SU-DHL-6 (cell line): Measurements from ENCODE around the gene LY6G6C.

ENCODE experiments used
- H2AFZ ChIP-seq: fragments of 200-600 bp; sonication (generic); 2 replicates; pipeline ENCODE4 v1.6.1; 2014; ENCODE audit warnings: low read depth, mild to moderate bottlenecking, moderate library complexity, mixed read lengths, antibody characterized with exemption, low read length; ENCODE audit not compliant: severe bottlenecking
- H3F3A ChIP-seq: fragments of 200-600 bp; shearing (Covaris generic); 2 replicates; pipeline ENCODE4 v1.6.0; 2016; ENCODE audit warnings: antibody characterized with exemption, mild to moderate bottlenecking; ENCODE audit not compliant: insufficient read depth
- H3K27ac ChIP-seq: fragments of 200-600 bp; sonication (generic); 2 replicates; pipeline ENCODE4 v1.5.1; 2016; ENCODE audit warnings: low read depth, mild to moderate bottlenecking, low read length, moderate library complexity, mixed read lengths
- H3K27me3 ChIP-seq: fragments of 200-600 bp; sonication (generic), shearing (Covaris generic); 2 replicates; pipeline ENCODE4 v1.6.0; 2014; ENCODE audit warnings: mild to moderate bottlenecking, low read length
- H3K36me3 ChIP-seq: fragments of 200-600 bp; sonication (generic); 2 replicates; pipeline ENCODE4 v1.6.1; 2014; ENCODE audit warnings: mild to moderate bottlenecking, low read length, mixed read lengths
- H3K4me2 ChIP-seq: fragments of 300-600, 200-600 bp; shearing (Covaris generic), sonication (generic); 2 replicates; pipeline ENCODE4 v1.6.0; 2014; ENCODE audit warnings: low read length, low read depth, mild to moderate bottlenecking; ENCODE audit not compliant: poor library complexity, severe bottlenecking
- H3K4me3 ChIP-seq: fragments of 200-600 bp; sonication (generic); 2 replicates; pipeline ENCODE4 v1.5.1; 2014; ENCODE audit warnings: antibody characterized with exemption, low read length, mild to moderate bottlenecking, mixed read lengths; ENCODE audit not compliant: insufficient read depth, poor library complexity, severe bottlenecking
- H3K79me2 ChIP-seq: fragments of 200-600 bp; sonication (generic); 2 replicates; pipeline ENCODE4 v1.6.1; 2014; ENCODE audit warnings: mild to moderate bottlenecking, low read length, moderate library complexity; ENCODE audit not compliant: insufficient read depth
- H3K9ac ChIP-seq: fragments of 200-600 bp; sonication (generic); 2 replicates; pipeline ENCODE4 v1.7.0; 2014; ENCODE audit warnings: mild to moderate bottlenecking, low read length
- H3K9me2 ChIP-seq: fragments of 200-600 bp; sonication (generic); replicated peaks from 2 replicates; pipeline ENCODE4 v1.6.1; 2014; ENCODE audit warnings: low read length; ENCODE audit not compliant: insufficient read depth
- H3K9me3 ChIP-seq: fragments of 200-600 bp; sonication (generic); 2 replicates; pipeline ENCODE4 v1.6.1; 2014; ENCODE audit warnings: low read length, mixed read lengths; ENCODE audit not compliant: insufficient read depth
- H4K20me1 ChIP-seq: fragments of 200-600 bp; sonication (generic); 2 replicates; pipeline ENCODE4 v1.6.1; 2014; ENCODE audit warnings: low read depth, mild to moderate bottlenecking, antibody characterized with exemption, low read length, moderate library complexity, mixed read lengths
- CTCF ChIP-seq: fragments of 200-600 bp; sonication (generic); IDR thresholded peaks from one replicate; pipeline ENCODE4 v1.5.1; 2017; ENCODE audit warnings: antibody characterized with exemption, mild to moderate bottlenecking, low read length, moderate library complexity; ENCODE audit not compliant: insufficient read depth, poor library complexity, severe bottlenecking
- EZH2phosphoT487 ChIP-seq: fragments of 200-600 bp; sonication (generic), shearing (Covaris generic); conservative IDR thresholded peaks from 2 replicates; pipeline ENCODE4 v1.6.1; 2018; ENCODE audit warnings: mild to moderate bottlenecking, antibody characterized with exemption, low read length, moderate library complexity, mixed read lengths

The LY6G6C gene

GRCh38 chr6:31676904-31677303 is 44.6 kb downstream of the LY6G6C start:
- no peak overlapping the region for H3K27ac ChIP-seq
- no peaks in the 10 kb centered on the region for H3K9me2 ChIP-seq
- no peaks in the 10 kb centered on the region for H3K9me3 ChIP-seq
- no peak overlapping the region for H3K4me3 ChIP-seq
- no peak for TF ChIP-seq EZH2phosphoT487
- TF ChIP-seq CTCF, result no peak
- H3K9ac ChIP-seq, result no peak overlapping the region
- H3K4me2 ChIP-seq, result no peak overlapping the region
- H3K79me2 ChIP-seq, result no peaks in the 10 kb centered on the region
- no peaks in the 10 kb centered on the region for H3K36me3 ChIP-seq
- H2AFZ ChIP-seq, result no peak overlapping the region
- no peaks in the 10 kb centered on the region for H3K27me3 ChIP-seq
- peaks cover 14% of the 10 kb centered on the region; the same call in 1 of the 2 replicates for H3F3A ChIP-seq
- H4K20me1 ChIP-seq, result no peaks in the 10 kb centered on the region

- H3F3A ChIP-seq, result peaks cover 14% of the 10 kb centered on the region; the same call in 1 of the 2 replicates
- H3K9me2 ChIP-seq, result no peaks in the 10 kb centered on the region
- no peak overlapping the region for H3K9ac ChIP-seq
- H3K4me3 ChIP-seq, result no peak overlapping the region
- H2AFZ ChIP-seq, result no peak overlapping the region
- H3K79me2 ChIP-seq, result no peaks in the 10 kb centered on the region
- TF ChIP-seq CTCF (no peak), EZH2phosphoT487 (no peak)
- H3K27ac ChIP-seq, result no peak overlapping the region
- no peak overlapping the region for H3K4me2 ChIP-seq
- H3K27me3 ChIP-seq, result no peaks in the 10 kb centered on the region
- H4K20me1 ChIP-seq, result no peaks in the 10 kb centered on the region
- H3K36me3 ChIP-seq, result no peaks in the 10 kb centered on the region
- H3K9me3 ChIP-seq, result no peaks in the 10 kb centered on the region
Observed at GRCh38 chr6:31676322-31676903, 45.1 kb downstream of the LY6G6C start.

DNA sequence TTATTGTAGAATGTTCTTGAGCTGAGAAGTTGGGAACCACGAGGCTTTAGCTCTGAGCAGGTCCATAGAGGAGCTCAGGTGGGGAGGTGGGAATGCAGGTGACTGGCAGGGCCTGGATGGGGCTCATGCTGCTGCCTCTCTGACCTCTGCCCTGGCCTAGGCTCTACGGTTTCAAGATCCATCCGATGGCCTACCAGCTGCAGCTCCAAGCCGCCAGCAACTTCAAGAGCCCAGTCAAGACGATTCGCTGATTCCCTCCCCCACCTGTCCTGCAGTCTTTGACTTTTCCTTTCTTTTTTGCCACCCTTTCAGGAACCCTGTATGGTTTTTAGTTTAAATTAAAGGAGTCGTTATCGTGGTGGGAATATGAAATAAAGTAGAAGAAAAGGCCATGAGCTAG is 51.9 kb downstream of the LY6G6C start, which contains the start of gene LY6G5B:
Gene LY6G5B (plus strand): TSS at position 301 of the 400 bp plus-strand sequence. CDS start 975 bp downstream, outside the sequence.
- Histone ChIP-seq H3K4me2 (no peak within 1 kb of the TSS), H3F3A (peaks cover 10% of the 10 kb centered on the region), H3K27me3 (no peaks in the 10 kb centered on the region), H3K27ac (no peak within 1 kb of the TSS), H2AFZ (no peak within 1 kb of the TSS), H3K9ac (no peak within 1 kb of the TSS), H3K9me2 (no peaks in the 10 kb centered on the region), H3K36me3 (peaks cover 28% of the 10 kb centered on the region), H3K9me3 (no peaks in the 10 kb centered on the region), H3K4me3 (no peak within 1 kb of the TSS), H3K79me2 (peaks cover 28% of the 10 kb centered on the region), H4K20me1 (no peaks in the 10 kb centered on the region; the same call in 1 of the 2 replicates)
- TF ChIP-seq EZH2phosphoT487, result no peak
- no peak for TF ChIP-seq CTCF
